ENCODE measurements around the gene MYH9.
"Not testable (repeated sequence)": the region's sequence is repeated elsewhere in the genome, so short reads cannot be mapped to it uniquely, and the experiment has no call there.

MYH9 gene

GRCh38 chr22:36252754-36253522, 134.8 kb downstream of the MYH9 start, which contains the start of gene APOL1:
APOL1 (plus strand) TSS chr22:36253133; CDS start chr22:36254956, 1,823 bp downstream.
- DNase-seq = peak; percentile 80
- in situ Hi-C loops (cut with HindIII; ENCODE audit: low pct_ligation_motif_present, low pct_unique_long_range_greater_than_20kb, low sequenced_read_pairs) = no loop called here

GRCh38 chr22:36251979-36252608, 135.7 kb downstream of the MYH9 start:
- in situ Hi-C loops (cut with HindIII; ENCODE audit: low pct_ligation_motif_present, low pct_unique_long_range_greater_than_20kb, low sequenced_read_pairs) = not testable (repeated sequence)

GRCh38 chr22:36250292-36250960, 137.3 kb downstream of the MYH9 start:
- DNase-seq = peak; percentile 52
- in situ Hi-C loops (cut with HindIII; ENCODE audit: low pct_ligation_motif_present, low pct_unique_long_range_greater_than_20kb, low sequenced_read_pairs) = not testable (repeated sequence)

More at GRCh38 chr22:36251979-36252608, 135.7 kb downstream of the MYH9 start:
- not testable (repeated sequence) for DNase-seq

- in situ Hi-C loops (cut with HindIII; ENCODE audit: low pct_ligation_motif_present, low pct_unique_long_range_greater_than_20kb, low sequenced_read_pairs) = no loop called here
- DNase-seq = no peak
Measured at GRCh38 chr22:36249160-36249559, 138.6 kb downstream of the MYH9 start.

GRCh38 chr22:36247955-36248354, 139.8 kb downstream of the MYH9 start:
- no peak for DNase-seq
- in situ Hi-C loops (cut with HindIII; ENCODE audit: low pct_ligation_motif_present, low pct_unique_long_range_greater_than_20kb, low sequenced_read_pairs) = no loop called here

GRCh38 chr22:36246718-36247117, 141.0 kb downstream of the MYH9 start:
- in situ Hi-C loops (cut with HindIII; ENCODE audit: low pct_ligation_motif_present, low pct_unique_long_range_greater_than_20kb, low sequenced_read_pairs) = no loop called here
- DNase-seq = no peak

- in situ Hi-C loops (cut with HindIII; ENCODE audit: low pct_ligation_motif_present, low pct_unique_long_range_greater_than_20kb, low sequenced_read_pairs) = no loop called here
- no peak for DNase-seq
Measured at GRCh38 chr22:36245805-36246356, 141.9 kb downstream of the MYH9 start.

- no peak for DNase-seq
- in situ Hi-C loops (cut with HindIII; ENCODE audit: low pct_ligation_motif_present, low pct_unique_long_range_greater_than_20kb, low sequenced_read_pairs) = no loop called here
Measured at GRCh38 chr22:36244522-36245391, 143.0 kb downstream of the MYH9 start.

GRCh38 chr22:36243986-36244385, 143.8 kb downstream of the MYH9 start:
- in situ Hi-C loops (cut with HindIII; ENCODE audit: low pct_ligation_motif_present, low pct_unique_long_range_greater_than_20kb, low sequenced_read_pairs) = no loop called here
- no peak for DNase-seq

- DNase-seq = peak; percentile 92
- in situ Hi-C loops (cut with HindIII; ENCODE audit: low pct_ligation_motif_present, low pct_unique_long_range_greater_than_20kb, low sequenced_read_pairs) = no loop called here
Measured at GRCh38 chr22:36239401-36240171, 148.2 kb downstream of the MYH9 start, which contains the start of gene APOL2. APOL2 (minus strand) TSS chr22:36239527; CDS start chr22:36233162, 6,365 bp downstream.

- in situ Hi-C loops (cut with HindIII; ENCODE audit: low pct_ligation_motif_present, low pct_unique_long_range_greater_than_20kb, low sequenced_read_pairs) = no loop called here
- peak; percentile 35 for DNase-seq
Measured at GRCh38 chr22:36239150-36239400, 148.7 kb downstream of the MYH9 start.

- DNase-seq = no peak
Measured at GRCh38 chr22:36238373-36239149, 149.2 kb downstream of the MYH9 start.

GRCh38 chr22:36237462-36238372, 150.1 kb downstream of the MYH9 start:
- DNase-seq = no peak
- in situ Hi-C loops (cut with HindIII; ENCODE audit: low pct_ligation_motif_present, low pct_unique_long_range_greater_than_20kb, low sequenced_read_pairs) = no loop called here

More at GRCh38 chr22:36238373-36239149, 149.2 kb downstream of the MYH9 start:
- in situ Hi-C loops (cut with HindIII; ENCODE audit: low pct_ligation_motif_present, low pct_unique_long_range_greater_than_20kb, low sequenced_read_pairs) = no loop called here

- no peak for DNase-seq
- in situ Hi-C loops (cut with HindIII; ENCODE audit: low pct_ligation_motif_present, low pct_unique_long_range_greater_than_20kb, low sequenced_read_pairs) = no loop called here
Measured at GRCh38 chr22:36236388-36237319, 151.1 kb downstream of the MYH9 start.

GRCh38 chr22:36235585-36235984, 152.2 kb downstream of the MYH9 start:
- DNase-seq = no peak
- in situ Hi-C loops (cut with HindIII; ENCODE audit: low pct_ligation_motif_present, low pct_unique_long_range_greater_than_20kb, low sequenced_read_pairs) = no loop called here
